ENCODE data around the gene PTPRN2. TPM values are rescaled to one million over a fixed set of nuclear protein-coding genes. Genes with fewer than 3 reads are reported as not detected.

Gene PTPRN2
- total RNA-seq, 1 experiment from 2014 or later = not detected

GRCh38 chr7:157969995-157970394, 617.6 kb downstream of the PTPRN2 start:
- Histone ChIP-seq H3K4me3 (no peak overlapping the region), H3K27me3 (ENCODE audit: insufficient read depth, low read depth) (peaks cover 75% of the 10 kb centered on the region), H3K9me2 (ENCODE audit: insufficient read depth) (no peaks in the 10 kb centered on the region), H3K27ac (no peak overlapping the region), H3K36me3 (ENCODE audit: low read depth) (no peaks in the 10 kb centered on the region), H4K20me1 (ENCODE audit: insufficient read depth) (no peaks in the 10 kb centered on the region), H3K4me1 (replicated peaks; ENCODE audit: insufficient read depth) (no peaks in the 10 kb centered on the region), H3K79me2 (ENCODE audit: low read depth) (no peaks in the 10 kb centered on the region), H2AFZ (no peak overlapping the region), H3K4me2 (no peak overlapping the region), H3F3A (ENCODE audit: insufficient read depth, low read depth) (no peaks in the 10 kb centered on the region), H3K9me3 (ENCODE audit: insufficient read depth, low read depth) (no peaks in the 10 kb centered on the region)
- ChIA-PET CTCF (no interaction called here), POLR2A (ENCODE audit: unreplicated experiment) (no interaction called here)
- no TSS peak for BruUV-seq (replicated peaks)
- intact Hi-C loops (cut with micrococcal nuclease; ENCODE audit: unreplicated experiment) = no loop called here
- no peak for DNase-seq
- TF ChIP-seq CTCF (conservative IDR thresholded peaks at IDR 0.05) (no peak), EZH2 (IDR thresholded peaks at IDR 0.05; ENCODE audit: low read depth) (no peak)

GRCh38 chr7:157966490-157966889, 621.1 kb downstream of the PTPRN2 start:
- no peaks in the 10 kb centered on the region for H3K9me2 ChIP-seq (ENCODE audit: insufficient read depth)
- no TSS peak for BruUV-seq (replicated peaks)
- no peak overlapping the region for H3K27ac ChIP-seq
- TF ChIP-seq CTCF (conservative IDR thresholded peaks at IDR 0.05) = no peak
- no peak for TF ChIP-seq EZH2 (IDR thresholded peaks at IDR 0.05; ENCODE audit: low read depth)
- no peaks in the 10 kb centered on the region for H3K9me3 ChIP-seq (ENCODE audit: insufficient read depth, low read depth)
- H3K36me3 ChIP-seq (ENCODE audit: low read depth) = no peaks in the 10 kb centered on the region
- no peak overlapping the region for H2AFZ ChIP-seq
- no peak overlapping the region for H3K4me2 ChIP-seq
- ChIA-PET CTCF (no interaction called here), POLR2A (ENCODE audit: unreplicated experiment) (no interaction called here)
- intact Hi-C loops (cut with micrococcal nuclease; ENCODE audit: unreplicated experiment) = no loop called here
- H3K27me3 ChIP-seq (ENCODE audit: insufficient read depth, low read depth) = peaks cover 75% of the 10 kb centered on the region
- no peak for DNase-seq
- no peaks in the 10 kb centered on the region for H3K79me2 ChIP-seq (ENCODE audit: low read depth)
- no peaks in the 10 kb centered on the region for H3K4me1 ChIP-seq (replicated peaks; ENCODE audit: insufficient read depth)
- H4K20me1 ChIP-seq (ENCODE audit: insufficient read depth) = no peaks in the 10 kb centered on the region
- no peak overlapping the region for H3K4me3 ChIP-seq
- H3F3A ChIP-seq (ENCODE audit: insufficient read depth, low read depth) = no peaks in the 10 kb centered on the region

- Histone ChIP-seq H3K9me3 (ENCODE audit: insufficient read depth, low read depth) (no peaks in the 10 kb centered on the region), H3F3A (ENCODE audit: insufficient read depth, low read depth) (no peaks in the 10 kb centered on the region), H3K36me3 (ENCODE audit: low read depth) (no peaks in the 10 kb centered on the region), H3K4me1 (replicated peaks; ENCODE audit: insufficient read depth) (no peaks in the 10 kb centered on the region), H3K4me3 (no peak overlapping the region), H3K9me2 (ENCODE audit: insufficient read depth) (no peaks in the 10 kb centered on the region), H3K79me2 (ENCODE audit: low read depth) (no peaks in the 10 kb centered on the region), H3K27ac (no peak overlapping the region), H2AFZ (no peak overlapping the region), H4K20me1 (ENCODE audit: insufficient read depth) (no peaks in the 10 kb centered on the region), H3K4me2 (no peak overlapping the region), H3K27me3 (ENCODE audit: insufficient read depth, low read depth) (peaks cover 78% of the 10 kb centered on the region)
- no peak for DNase-seq
- intact Hi-C loops (cut with micrococcal nuclease; ENCODE audit: unreplicated experiment) = no loop called here
- CTCF ChIA-PET = no interaction called here
- no peak for TF ChIP-seq CTCF (conservative IDR thresholded peaks at IDR 0.05)
- no peak for TF ChIP-seq EZH2 (IDR thresholded peaks at IDR 0.05; ENCODE audit: low read depth)
- no TSS peak for BruUV-seq (replicated peaks)
- POLR2A ChIA-PET (ENCODE audit: unreplicated experiment) = no interaction called here
Observed at GRCh38 chr7:157964521-157964920, 623.1 kb downstream of the PTPRN2 start.

Data from PC-9 (cell line).